ENCODE measurements around the gene RDH13.

RDH13 gene

GRCh38 chr19:55083004-55083850, 20.3 kb upstream of the RDH13 start:
- H4K8ac ChIP-seq (ENCODE audit: low read depth, low read length) = no peak overlapping the region
- H3K4me1 ChIP-seq (ENCODE audit: control insufficient read depth in 2 of 2, insufficient read depth in 1 of 2, low read depth in 1 of 2, low read length in 2 of 2) = peaks cover 16 to 26% of the 10 kb centered on the region in 2 donors
- no peak overlapping the region for H3K4ac ChIP-seq (ENCODE audit: low read length)
- H3K14ac ChIP-seq (ENCODE audit: low read length) = no peak overlapping the region
- H2BK120ac ChIP-seq (ENCODE audit: low read depth, low read length) = no peak overlapping the region
- H3K79me1 ChIP-seq (ENCODE audit: low read depth, low read length) = no peaks in the 10 kb centered on the region
- no peak overlapping the region for H2AK5ac ChIP-seq (ENCODE audit: low read depth, low read length)
- H2AFZ ChIP-seq (ENCODE audit: low read length) = no peak overlapping the region
- H3K4me3 ChIP-seq (ENCODE audit: low read length in 2 of 2) = no peak overlapping the region
- peak overlapping the region; percentile 70 for H3K23ac ChIP-seq (ENCODE audit: low read depth, low read length, poor library complexity)
- no peak for DNase-seq (ENCODE audit: low spot score)
- H3K18ac ChIP-seq (ENCODE audit: low read length) = no peak overlapping the region
- peaks cover 2 to 12% of the 10 kb centered on the region in 2 donors for H3K9me3 ChIP-seq (replicated peaks in 1 of 2; ENCODE audit: control insufficient read depth in 2 of 2, insufficient read depth in 1 of 2, low read depth in 1 of 2, low read length in 2 of 2)
- H2BK12ac ChIP-seq (ENCODE audit: low read length) = no peak overlapping the region
- no peak overlapping the region for H4K91ac ChIP-seq (ENCODE audit: low read depth, low read length, poor library complexity)
- no peaks in the 10 kb centered on the region for H3K36me3 ChIP-seq (replicated peaks in 1 of 2; ENCODE audit: control insufficient read depth in 2 of 2, insufficient read depth in 2 of 2, low read length in 2 of 2)
- H3K27me3 ChIP-seq (ENCODE audit: control insufficient read depth in 3 of 3, insufficient read depth in 3 of 3, low read depth in 1 of 3, low read length in 3 of 3) = peaks cover 4 to 66% (median 44%) of the 10 kb centered on the region in 3 experiments
- H2BK15ac ChIP-seq (ENCODE audit: low read length) = no peak overlapping the region
- H3K9ac ChIP-seq (ENCODE audit: low read depth, low read length, poor library complexity) = no peak overlapping the region
- H3K27ac ChIP-seq (replicated peaks; ENCODE audit: low read length) = no peak overlapping the region
- no CpG with 5 or more reads among the region's 42 CpGs for WGBS, 2 donors (ENCODE audit: extremely low coverage in 2 of 2, insufficient read length in 2 of 2, insufficient replicate concordance in 1 of 2)
- peak overlapping the region; percentile 22 for H2BK5ac ChIP-seq (ENCODE audit: low read length)
- peak overlapping the region; percentile 15 for H3K4me2 ChIP-seq (ENCODE audit: insufficient read depth, low read length, poor library complexity, severe bottlenecking)

GRCh38 chr19:55082020-55082851, 19.3 kb upstream of the RDH13 start:
- peaks cover 4 to 66% (median 45%) of the 10 kb centered on the region in 3 experiments for H3K27me3 ChIP-seq (ENCODE audit: control insufficient read depth in 3 of 3, insufficient read depth in 3 of 3, low read depth in 1 of 3, low read length in 3 of 3)

GRCh38 chr19:55081770-55082019, 18.7 kb upstream of the RDH13 start:
- Histone ChIP-seq H4K91ac (ENCODE audit: low read depth, low read length, poor library complexity) (peak overlapping the region; percentile 43), H3K4me3 (ENCODE audit: low read length in 2 of 2) (peak overlapping the region; percentile 19), H2BK120ac (ENCODE audit: low read depth, low read length) (no peak overlapping the region), H2BK15ac (ENCODE audit: low read length) (no peak overlapping the region), H3K18ac (ENCODE audit: low read length) (peak overlapping the region; percentile 78), H2AK5ac (ENCODE audit: low read depth, low read length) (peak overlapping the region; percentile 99), H3K36me3 (replicated peaks in 1 of 2; ENCODE audit: control insufficient read depth in 2 of 2, insufficient read depth in 2 of 2, low read length in 2 of 2) (no peaks in the 10 kb centered on the region), H2BK12ac (ENCODE audit: low read length) (peak overlapping the region; percentile 6), H3K4me1 (ENCODE audit: control insufficient read depth in 2 of 2, insufficient read depth in 1 of 2, low read depth in 1 of 2, low read length in 2 of 2) (peaks cover 9 to 19% of the 10 kb centered on the region in 2 donors), H3K79me1 (ENCODE audit: low read depth, low read length) (no peaks in the 10 kb centered on the region), H3K9ac (ENCODE audit: low read depth, low read length, poor library complexity) (no peak overlapping the region), H3K9me3 (replicated peaks in 1 of 2; ENCODE audit: control insufficient read depth in 2 of 2, insufficient read depth in 1 of 2, low read depth in 1 of 2, low read length in 2 of 2) (peaks cover 2 to 12% of the 10 kb centered on the region in 2 donors), H3K23ac (ENCODE audit: low read depth, low read length, poor library complexity) (peak overlapping the region; percentile 89), H3K4me2 (ENCODE audit: insufficient read depth, low read length, poor library complexity, severe bottlenecking) (no peak overlapping the region), H2AFZ (ENCODE audit: low read length) (peak overlapping the region; percentile 95), H3K14ac (ENCODE audit: low read length) (peak overlapping the region; percentile 94), H3K4ac (ENCODE audit: low read length) (no peak overlapping the region), H3K27me3 (ENCODE audit: control insufficient read depth in 3 of 3, insufficient read depth in 3 of 3, low read depth in 1 of 3, low read length in 3 of 3) (peaks cover 4 to 66% (median 51%) of the 10 kb centered on the region in 3 experiments), H4K8ac (ENCODE audit: low read depth, low read length) (no peak overlapping the region), H2BK5ac (ENCODE audit: low read length) (no peak overlapping the region), H3K27ac (replicated peaks; ENCODE audit: low read length) (no peak overlapping the region)
- no peak for DNase-seq (ENCODE audit: low spot score)
- WGBS, 2 donors (ENCODE audit: extremely low coverage in 2 of 2, insufficient read length in 2 of 2, insufficient replicate concordance in 1 of 2) = no CpG with 5 or more reads among the region's 22 CpGs

More at GRCh38 chr19:55082020-55082851, 19.3 kb upstream of the RDH13 start:
- no peak for DNase-seq (ENCODE audit: low spot score)
- peak overlapping the region; percentile 89 for H3K23ac ChIP-seq (ENCODE audit: low read depth, low read length, poor library complexity)
- no peak overlapping the region for H3K4ac ChIP-seq (ENCODE audit: low read length)
- peak overlapping the region; percentile 99 for H2AK5ac ChIP-seq (ENCODE audit: low read depth, low read length)
- H3K4me2 ChIP-seq (ENCODE audit: insufficient read depth, low read length, poor library complexity, severe bottlenecking) = peak overlapping the region; percentile 2
- peak overlapping the region; percentile 95 for H2AFZ ChIP-seq (ENCODE audit: low read length)
- H2BK120ac ChIP-seq (ENCODE audit: low read depth, low read length) = no peak overlapping the region
- peak overlapping the region; percentile 6 for H2BK12ac ChIP-seq (ENCODE audit: low read length)
- peak overlapping the region; percentile 78 for H3K18ac ChIP-seq (ENCODE audit: low read length)
- peak overlapping the region; percentile 43 for H4K91ac ChIP-seq (ENCODE audit: low read depth, low read length, poor library complexity)
- H3K4me3 ChIP-seq (ENCODE audit: low read length in 2 of 2) = peak overlapping the region; percentile 19
- H3K27ac ChIP-seq (replicated peaks; ENCODE audit: low read length) = no peak overlapping the region
- H2BK15ac ChIP-seq (ENCODE audit: low read length) = peak overlapping the region; percentile 83
- H3K36me3 ChIP-seq (replicated peaks in 1 of 2; ENCODE audit: control insufficient read depth in 2 of 2, insufficient read depth in 2 of 2, low read length in 2 of 2) = no peaks in the 10 kb centered on the region
- no peaks in the 10 kb centered on the region for H3K79me1 ChIP-seq (ENCODE audit: low read depth, low read length)
- no CpG with 5 or more reads among the region's 64 CpGs for WGBS, 2 donors (ENCODE audit: extremely low coverage in 2 of 2, insufficient read length in 2 of 2, insufficient replicate concordance in 1 of 2)
- H4K8ac ChIP-seq (ENCODE audit: low read depth, low read length) = no peak overlapping the region
- H2BK5ac ChIP-seq (ENCODE audit: low read length) = no peak overlapping the region
- H3K9ac ChIP-seq (ENCODE audit: low read depth, low read length, poor library complexity) = no peak overlapping the region
- H3K14ac ChIP-seq (ENCODE audit: low read length) = peak overlapping the region; percentile 94
- H3K9me3 ChIP-seq (replicated peaks in 1 of 2; ENCODE audit: control insufficient read depth in 2 of 2, insufficient read depth in 1 of 2, low read depth in 1 of 2, low read length in 2 of 2) = peaks cover 2 to 12% of the 10 kb centered on the region in 2 donors
- H3K4me1 ChIP-seq (ENCODE audit: control insufficient read depth in 2 of 2, insufficient read depth in 1 of 2, low read depth in 1 of 2, low read length in 2 of 2) = peaks cover 9 to 19% of the 10 kb centered on the region in 2 donors
